ENCODE measurements around the gene TTC23. TPM values are rescaled to one million over a fixed set of nuclear protein-coding genes. Genes with fewer than 3 reads are reported as not detected.
A peak's percentile ranks its signal among the peaks of the same experiment; 100 is the strongest.

The TTC23 gene
- total RNA-seq, 2 donors from 2014 or later = 14.1 to 19.3 TPM

GRCh38 chr15:99125061-99125891 is 124.1 kb downstream of the TTC23 start:
- H3K4me1 ChIP-seq = no peaks in the 10 kb centered on the region
- H3K9ac ChIP-seq (ENCODE audit: low read depth in 2 of 2, low read length in 2 of 2) = no peak overlapping the region
- no peak for DNase-seq
- no peak overlapping the region for H3K27ac ChIP-seq
- no peaks in the 10 kb centered on the region for H3K9me3 ChIP-seq
- TF ChIP-seq CTCF (IDR thresholded peaks at IDR 0.05) = no peak
- no peak overlapping the region for H3K4me3 ChIP-seq
- H3K36me3 ChIP-seq = no peaks in the 10 kb centered on the region
- H3K27me3 ChIP-seq = no peaks in the 10 kb centered on the region
- intact Hi-C loops (cut with DNase I) = no loop called here

- Histone ChIP-seq H3K9ac (ENCODE audit: low read depth in 2 of 2, low read length in 2 of 2) (no peak overlapping the region), H3K9me3 (no peaks in the 10 kb centered on the region), H3K4me3 (no peak overlapping the region), H3K4me1 (no peaks in the 10 kb centered on the region), H3K27me3 (no peaks in the 10 kb centered on the region), H3K27ac (peak overlapping the region; percentile 26), H3K36me3 (no peaks in the 10 kb centered on the region)
- TF ChIP-seq CTCF (IDR thresholded peaks at IDR 0.05) = no peak
- intact Hi-C loops (cut with DNase I) = no loop called here
- DNase-seq = no peak
Observed at GRCh38 chr15:99124641-99125040, 124.7 kb downstream of the TTC23 start.

- peak overlapping the region in 1 of 2 donors; percentile 9 for H3K9ac ChIP-seq (ENCODE audit: low read depth in 2 of 2, low read length in 2 of 2)
Observed at GRCh38 chr15:99123713-99124451, 125.5 kb downstream of the TTC23 start.

GRCh38 chr15:99122831-99123712 is 126.3 kb downstream of the TTC23 start:
- peak overlapping the region; percentile 26 for H3K27ac ChIP-seq
- no peaks in the 10 kb centered on the region for H3K4me1 ChIP-seq
- intact Hi-C loops (cut with DNase I) = no loop called here
- DNase-seq = no peak
- H3K9me3 ChIP-seq = no peaks in the 10 kb centered on the region
- no peak overlapping the region for H3K4me3 ChIP-seq
- no peak overlapping the region for H3K9ac ChIP-seq (ENCODE audit: low read depth in 2 of 2, low read length in 2 of 2)
- H3K27me3 ChIP-seq = no peaks in the 10 kb centered on the region
- no peak for TF ChIP-seq CTCF (IDR thresholded peaks at IDR 0.05)
- H3K36me3 ChIP-seq = no peaks in the 10 kb centered on the region

More at GRCh38 chr15:99123713-99124451, 125.5 kb downstream of the TTC23 start:
- no peaks in the 10 kb centered on the region for H3K36me3 ChIP-seq
- peak; percentile 69 for DNase-seq
- peak overlapping the region; percentile 26 for H3K27ac ChIP-seq
- H3K27me3 ChIP-seq = no peaks in the 10 kb centered on the region
- H3K4me3 ChIP-seq = no peak overlapping the region
- TF ChIP-seq CTCF (IDR thresholded peaks at IDR 0.05) = no peak
- intact Hi-C loops (cut with DNase I) = no loop called here
- no peaks in the 10 kb centered on the region for H3K9me3 ChIP-seq
- no peaks in the 10 kb centered on the region for H3K4me1 ChIP-seq

All from colonic mucosa (tissue), 4 donors.